H1 (cell line): ENCODE measurements around the gene CBR4. TPM values are rescaled to one million over a fixed set of nuclear protein-coding genes. Genes with fewer than 3 reads are reported as not detected.

Source experiments
- CTCF ChIA-PET: fragments of 300-600 bp; sonication (Branson Sonifier 250); formaldehyde crosslinking; loops from one replicate; lab custom pipeline; 2021; ENCODE audit not compliant: partially characterized antibody; lab: Charles Lee
- POLR2A ChIA-PET: fragments of 300-600 bp; sonication (Branson Sonifier 250); formaldehyde crosslinking; loops from one replicate; lab custom pipeline; 2021; ENCODE audit warnings: inconsistent platforms; ENCODE audit not compliant: partially characterized antibody; lab: Charles Lee
- DNase-seq, 2 experiments: peaks; one replicate each; pipeline versions ENCODE4 v3.0.0 to v3.0.0-alpha.2; 2010 to 2022; ENCODE audit warnings: low spot score in 2 of 2, low read depth in 1 of 2, mixed read lengths in 1 of 2
- FAIRE-seq: peaks from 2 replicates; lab custom pipeline; 2011; peaks lifted over from hg19 to GRCh38; lab: Jason Lieb, UNC
- H2AFZ ChIP-seq: 2 replicates; pipeline ENCODE4 v1.8.1; 2012; ENCODE audit warnings: low read length, inconsistent platforms
- H2AK5ac ChIP-seq: 2 replicates; pipeline ENCODE4 v1.6.1; 2013; ENCODE audit warnings: low read depth, low read length
- H2BK120ac ChIP-seq: replicated peaks from 2 replicates; pipeline ENCODE3; 2013; ENCODE audit warnings: low read depth, low read length, inconsistent platforms
- H2BK12ac ChIP-seq: 2 replicates; pipeline ENCODE4 v1.6.1; 2013; ENCODE audit warnings: low read depth, low read length
- H2BK15ac ChIP-seq: 2 replicates; pipeline ENCODE4 v1.6.1; 2013; ENCODE audit warnings: low read length
- H2BK20ac ChIP-seq: 2 replicates; pipeline ENCODE4 v1.6.1; 2013; ENCODE audit warnings: low read length
- H2BK5ac ChIP-seq: 2 replicates; pipeline ENCODE4 v1.6.1; 2013; ENCODE audit warnings: low read depth, low read length
- H3K14ac ChIP-seq: 2 replicates; pipeline ENCODE4 v1.6.1; 2013; ENCODE audit warnings: inconsistent platforms; ENCODE audit not compliant: insufficient read length
- H3K18ac ChIP-seq: 2 replicates; pipeline ENCODE4 v1.6.1; 2013; ENCODE audit warnings: low read length; ENCODE audit errors: extremely low read depth
- H3K23ac ChIP-seq: 2 replicates; pipeline ENCODE4 v1.6.1; 2013; ENCODE audit warnings: inconsistent platforms; ENCODE audit not compliant: insufficient read length
- H3K23me2 ChIP-seq: 2 replicates; pipeline ENCODE4 v1.6.1; 2013; ENCODE audit warnings: low read depth, low read length
- H3K27ac ChIP-seq: 2 replicates; pipeline ENCODE4 v1.6.1; 2011; ENCODE audit warnings: low read depth, low read length, inconsistent platforms
- H3K27me3 ChIP-seq, 4 experiments: replicated peaks in 1 of 4; 1 replicate in 1 of 4; 2 replicates in 3 of 4; pipeline versions ENCODE4 v1.6.1 to v1.8.1; 2011 to 2013; ENCODE audit warnings: low read length in 3 of 4, mild to moderate bottlenecking in 3 of 4, inconsistent platforms in 2 of 4, mixed read lengths in 2 of 4, moderate library complexity in 1 of 4; ENCODE audit not compliant: control insufficient read depth in 3 of 4, insufficient read depth in 3 of 4; ENCODE audit errors: extremely low read depth in 1 of 4
- H3K36me3 ChIP-seq, 4 experiments: 2 replicates each; pipeline versions ENCODE4 v1.6.1 to v1.8.1; 2011 to 2013; ENCODE audit warnings: mild to moderate bottlenecking in 4 of 4, low read length in 3 of 4, moderate library complexity in 2 of 4, control low read depth in 1 of 4, inconsistent platforms in 1 of 4; ENCODE audit not compliant: insufficient read depth in 4 of 4, control insufficient read depth in 2 of 4
- H3K4ac ChIP-seq: replicated peaks from 2 replicates; pipeline ENCODE3; 2013; ENCODE audit warnings: low read length, low read depth, mixed read lengths, inconsistent platforms; ENCODE audit not compliant: insufficient read length
- H3K4me1 ChIP-seq, 4 experiments: replicated peaks in 1 of 4; 1 replicate in 1 of 4; 2 replicates in 3 of 4; pipeline versions ENCODE4 v1.6.1 to v1.8.1; 2011 to 2013; ENCODE audit warnings: low read length in 3 of 4, inconsistent platforms in 2 of 4, mixed read lengths in 1 of 4; ENCODE audit not compliant: insufficient read depth in 4 of 4, control insufficient read depth in 3 of 4
- H3K4me2 ChIP-seq, 2 experiments: 2 replicates each; pipeline versions ENCODE4 v1.6.1 to v1.8.1; 2011 to 2013; ENCODE audit warnings: low read depth in 2 of 2, low read length in 2 of 2, control low read depth in 1 of 2, inconsistent platforms in 1 of 2, mild to moderate bottlenecking in 1 of 2; ENCODE audit not compliant: insufficient read depth in 1 of 2
- H3K4me3 ChIP-seq, 4 experiments: fragments of 200-600, 300-600 bp in 1 of 4; sonication (generic), shearing (Covaris generic), sonication (Bioruptor Twin) in 1 of 4; 2 replicates each; pipeline versions ENCODE4 v1.5.1 to v1.8.1; 2011 to 2016; ENCODE audit warnings: low read length in 4 of 4, low read depth in 3 of 4, control low read depth in 2 of 4, inconsistent platforms in 2 of 4, mild to moderate bottlenecking in 2 of 4, mixed read lengths in 1 of 4, moderate library complexity in 1 of 4; ENCODE audit not compliant: insufficient read depth in 2 of 4; ENCODE audit errors: extremely low read depth in 1 of 4
- H3K56ac ChIP-seq: replicated peaks from 2 replicates; pipeline ENCODE3; 2013; ENCODE audit warnings: low read depth, mild to moderate bottlenecking, mixed read lengths, low read length, inconsistent platforms; ENCODE audit not compliant: insufficient read length
- H3K79me1 ChIP-seq: 2 replicates; pipeline ENCODE4 v1.6.1; 2013; ENCODE audit warnings: low read depth, low read length, control low read depth
- H3K79me2 ChIP-seq, 2 experiments: 2 replicates each; pipeline versions ENCODE4 v1.6.1 to v1.8.1; 2012 to 2013; ENCODE audit warnings: low read length in 2 of 2, mild to moderate bottlenecking in 2 of 2, inconsistent platforms in 1 of 2; ENCODE audit not compliant: insufficient read depth in 2 of 2, control insufficient read depth in 1 of 2
- H3K9ac ChIP-seq, 4 experiments: replicated peaks in 1 of 4; 1 replicate in 1 of 4; 2 replicates in 3 of 4; pipeline versions ENCODE4 v1.6.1 to v1.8.1; 2011 to 2013; ENCODE audit warnings: low read depth in 3 of 4, low read length in 3 of 4, control low read depth in 2 of 4, mild to moderate bottlenecking in 2 of 4, moderate library complexity in 2 of 4, inconsistent platforms in 1 of 4; ENCODE audit errors: extremely low read depth in 1 of 4
- H3K9me3 ChIP-seq, 2 experiments: 2 replicates each; pipeline versions ENCODE4 v1.6.1 to v1.8.1; 2012 to 2013; ENCODE audit warnings: mild to moderate bottlenecking in 2 of 2, moderate library complexity in 2 of 2, control low read depth in 1 of 2, inconsistent platforms in 1 of 2, low read depth in 1 of 2, low read length in 1 of 2, mixed read lengths in 1 of 2; ENCODE audit not compliant: insufficient read depth in 2 of 2
- H4K20me1 ChIP-seq, 2 experiments: replicated peaks in 1 of 2; 2 replicates each; pipeline versions ENCODE3 to v1.8.1; 2011 to 2013; ENCODE audit warnings: inconsistent platforms in 2 of 2, low read length in 2 of 2, mild to moderate bottlenecking in 1 of 2; ENCODE audit not compliant: insufficient read depth in 2 of 2, control insufficient read depth in 1 of 2
- H4K5ac ChIP-seq: 2 replicates; pipeline ENCODE4 v1.6.1; 2013; ENCODE audit warnings: low read length, low read depth, mixed read lengths, inconsistent platforms; ENCODE audit not compliant: insufficient read length
- H4K8ac ChIP-seq: 2 replicates; pipeline ENCODE4 v1.8.0; 2013; ENCODE audit warnings: mild to moderate bottlenecking, moderate library complexity, low read length, inconsistent platforms; ENCODE audit not compliant: insufficient read depth; ENCODE audit errors: extremely low read depth
- H4K91ac ChIP-seq: replicated peaks from 2 replicates; pipeline ENCODE3; 2013; ENCODE audit warnings: low read length, mixed read lengths, inconsistent platforms; ENCODE audit not compliant: insufficient read length
- E2F6 ChIP-seq: IDR thresholded peaks from 2 replicates; pipeline ENCODE4 v1.6.1; 2012; ENCODE audit warnings: inconsistent platforms
- SIN3A ChIP-seq, 2 experiments: IDR thresholded peaks in 1 of 2; conservative IDR thresholded peaks in 1 of 2; 2 replicates each; pipeline ENCODE4 v1.6.1; 2011 to 2012; ENCODE audit warnings: low read length in 2 of 2, improper control_type of control experiment in 1 of 2, low read depth in 1 of 2, mild to moderate bottlenecking in 1 of 2
- TAF7 ChIP-seq: optimal IDR thresholded peaks from 2 replicates; pipeline ENCODE3; 2011; ENCODE audit warnings: low read depth, mild to moderate bottlenecking, inconsistent platforms, low read length, moderate library complexity, borderline replicate concordance
- WGBS, 2 experiments: shearing (Covaris generic) in 1 of 2; methylation state at CpG; one replicate each; pipeline versions ENCODE4 v1.1.6 to v1.1.7; 2013 to 2015; ENCODE audit warnings: low lambda C conversion rate in 2 of 2, mixed read lengths in 2 of 2, inconsistent platforms in 1 of 2, low coverage in 1 of 2, missing lambda C conversion rate in 1 of 2; ENCODE audit not compliant: insufficient replicate concordance in 2 of 2, insufficient coverage in 1 of 2, insufficient read length in 1 of 2; ENCODE audit errors: extremely low coverage in 1 of 2, missing lambda C conversion rate in 1 of 2; 5-methylcytosine and 5-hydroxymethylcytosine counted together
- polyA plus RNA-seq, 7 experiments: library from polyadenylated mRNA; depleted of rRNA in 3 of 7; stranded (reverse) in 5 of 7; unstranded in 2 of 7; fragments of >200 nt in 5 of 7; fragments of 200-250 nt in 2 of 7; gene quantifications; 1 replicate in 5 of 7; 2 replicates in 1 of 7; 4 replicates in 1 of 7; pipeline versions ENCODE4 v1.2.1 to v1.2.3, GENCODE V29; 2011 to 2013; ENCODE audit warnings: missing spikeins in 2 of 7, mixed read lengths in 2 of 7
- total RNA-seq: library from RNA; stranded (reverse); fragmentation: NEBNext Ultra II Directional; extraction: Animal tissue kit (Norgen Biotek cat#: 25700); gene quantifications from 2 replicates; pipeline ENCODE4 v1.2.1, GENCODE V29; 2021

The CBR4 gene
- total and polyA plus RNA-seq, 2 of the 8 experiments (the other 6 are each of a cell fraction or from before 2014, with no cell fraction given), result 8.6 to 29.5 TPM

GRCh38 chr4:169029947-169030346, 19.9 kb upstream of the CBR4 start:
- H2BK15ac ChIP-seq, result no peak overlapping the region
- H3K79me2 ChIP-seq, result no peaks in the 10 kb centered on the region
- H4K91ac ChIP-seq, result no peak overlapping the region
- no peaks in the 10 kb centered on the region; a peak in 1 of 7 replicates for H3K4me1 ChIP-seq
- no peak overlapping the region for H2AFZ ChIP-seq
- H3K18ac ChIP-seq, result no peak overlapping the region
- H2BK20ac ChIP-seq, result no peak overlapping the region
- H3K4ac ChIP-seq, result no peak overlapping the region
- H2BK120ac ChIP-seq, result no peak overlapping the region
- FAIRE-seq (no peak), DNase-seq (no peak)
- no peak overlapping the region for H4K8ac ChIP-seq
- no peaks in the 10 kb centered on the region for H3K36me3 ChIP-seq
- no peaks in the 10 kb centered on the region for H3K27me3 ChIP-seq
- no peaks in the 10 kb centered on the region for H3K79me1 ChIP-seq
- 0 out of 4 replicates have a peak, but pooled peaks cover 0 to 2% of the 10 kb centered on the region in 2 experiments for H3K9me3 ChIP-seq
- no peak for TF ChIP-seq SIN3A (conservative IDR thresholded peaks at IDR 0.05 in 1 of 2, IDR thresholded peaks at IDR 0.05 in 1 of 2; ENCODE audit: low read depth in 1 of 2, low read length in 2 of 2)
- TF ChIP-seq E2F6, result no peak
- no peak for TF ChIP-seq TAF7
- H4K20me1 ChIP-seq, result no peaks in the 10 kb centered on the region
- H3K23ac ChIP-seq, result no peak overlapping the region
- H3K14ac ChIP-seq, result no peak overlapping the region
- no peak overlapping the region for H3K4me3 ChIP-seq
- no peaks in the 10 kb centered on the region; the same call in 1 of the 2 replicates for H3K23me2 ChIP-seq
- CTCF ChIA-PET, result no interaction called here
- 92% methylated on average over 4 of the region's 4 CpGs; no CpG with 5 or more reads in 1 of the 2 experiments for WGBS, 2 experiments
- no peak overlapping the region for H3K4me2 ChIP-seq
- POLR2A ChIA-PET, result no interaction called here
- no peak overlapping the region for H2BK5ac ChIP-seq
- no peak overlapping the region for H3K56ac ChIP-seq
- no peak overlapping the region for H3K27ac ChIP-seq
- H2BK12ac ChIP-seq, result no peak overlapping the region
- no peak overlapping the region for H2AK5ac ChIP-seq
- H3K9ac ChIP-seq, result no peak overlapping the region
- H4K5ac ChIP-seq, result no peak overlapping the region
